Sigmoid colon (tissue), 4 donors: ENCODE data around the gene AP5B1.
"Not testable (repeated sequence)": the region's sequence is repeated elsewhere in the genome, so short reads cannot be mapped to it uniquely, and the experiment has no call there.

Source experiments
- CTCF ChIP-seq, 4 experiments: fragments of 450-650 bp in 3 of 4; fragments of 200-600 bp in 1 of 4; IDR thresholded peaks; one replicate each; pipeline ENCODE4 v1.5.1; 2016 to 2019; ENCODE audit warnings: antibody characterized with exemption in 4 of 4, mild to moderate bottlenecking in 3 of 4, moderate library complexity in 2 of 4
- EP300 ChIP-seq, 4 donors: sonication (generic); formaldehyde crosslinking; IDR thresholded peaks; one replicate each; pipeline ENCODE4 v1.6.1; 2017; ENCODE audit warnings: antibody characterized with exemption in 4 of 4

GRCh38 chr11:65762816-65763215 is 18.0 kb downstream of the AP5B1 start:
- not testable (repeated sequence) for TF ChIP-seq CTCF, EP300 (IDR thresholded peaks at IDR 0.05)
